ENCODE measurements around the gene DDX10.

The DDX10 gene

GRCh38 chr11:108970221-108970991 is 305.5 kb downstream of the DDX10 start:
- Histone ChIP-seq H3K27ac (ENCODE audit: low read depth, low read length) (no peak overlapping the region), H3K9ac (ENCODE audit: low read length in 5 of 5) (no peak overlapping the region), H3K9me3 (ENCODE audit: control insufficient read depth in 5 of 5, low read length in 5 of 5) (peaks cover 0 to 3% (median 0%) of the 10 kb centered on the region in 5 donors), H3K4me3 (ENCODE audit: low read depth in 1 of 5, low read length in 5 of 5) (no peak overlapping the region), H3K4me1 (ENCODE audit: control insufficient read depth in 5 of 5, insufficient read depth in 5 of 5, low read length in 5 of 5) (no peaks in the 10 kb centered on the region), H3K27me3 (ENCODE audit: control insufficient read depth in 5 of 5, insufficient read depth in 4 of 5, low read length in 5 of 5) (no peaks in the 10 kb centered on the region), H3K36me3 (ENCODE audit: control insufficient read depth in 5 of 5, insufficient read depth in 5 of 5, low read length in 5 of 5) (no peaks in the 10 kb centered on the region)

- Histone ChIP-seq H3K4me1 (ENCODE audit: control insufficient read depth in 5 of 5, insufficient read depth in 5 of 5, low read length in 5 of 5) (no peaks in the 10 kb centered on the region), H3K36me3 (ENCODE audit: control insufficient read depth in 5 of 5, insufficient read depth in 5 of 5, low read length in 5 of 5) (no peaks in the 10 kb centered on the region), H3K27me3 (ENCODE audit: control insufficient read depth in 5 of 5, insufficient read depth in 4 of 5, low read length in 5 of 5) (no peaks in the 10 kb centered on the region), H3K9me3 (ENCODE audit: control insufficient read depth in 5 of 5, low read length in 5 of 5) (peaks cover 0 to 5% (median 0%) of the 10 kb centered on the region in 5 donors), H3K4me3 (ENCODE audit: low read depth in 1 of 5, low read length in 5 of 5) (no peak overlapping the region), H3K9ac (ENCODE audit: low read length in 5 of 5) (no peak overlapping the region), H3K27ac (ENCODE audit: low read depth, low read length) (no peak overlapping the region)
Measured at GRCh38 chr11:108973402-108974162, 308.7 kb downstream of the DDX10 start.

- no peaks in the 10 kb centered on the region for H3K4me1 ChIP-seq (ENCODE audit: control insufficient read depth in 5 of 5, insufficient read depth in 5 of 5, low read length in 5 of 5)
- H3K9me3 ChIP-seq (ENCODE audit: control insufficient read depth in 5 of 5, low read length in 5 of 5) = peaks cover 0 to 5% (median 0%) of the 10 kb centered on the region in 5 donors
- no peak overlapping the region for H3K27ac ChIP-seq (ENCODE audit: low read depth, low read length)
- no peak overlapping the region for H3K9ac ChIP-seq (ENCODE audit: low read length in 5 of 5)
- peaks cover 0 to 3% (median 0%) of the 10 kb centered on the region in 5 donors for H3K27me3 ChIP-seq (ENCODE audit: control insufficient read depth in 5 of 5, insufficient read depth in 4 of 5, low read length in 5 of 5)
- no peaks in the 10 kb centered on the region for H3K36me3 ChIP-seq (ENCODE audit: control insufficient read depth in 5 of 5, insufficient read depth in 5 of 5, low read length in 5 of 5)
- no peak overlapping the region for H3K4me3 ChIP-seq (ENCODE audit: low read depth in 1 of 5, low read length in 5 of 5)
Measured at GRCh38 chr11:108975026-108975425, 310.2 kb downstream of the DDX10 start.

DNA sequence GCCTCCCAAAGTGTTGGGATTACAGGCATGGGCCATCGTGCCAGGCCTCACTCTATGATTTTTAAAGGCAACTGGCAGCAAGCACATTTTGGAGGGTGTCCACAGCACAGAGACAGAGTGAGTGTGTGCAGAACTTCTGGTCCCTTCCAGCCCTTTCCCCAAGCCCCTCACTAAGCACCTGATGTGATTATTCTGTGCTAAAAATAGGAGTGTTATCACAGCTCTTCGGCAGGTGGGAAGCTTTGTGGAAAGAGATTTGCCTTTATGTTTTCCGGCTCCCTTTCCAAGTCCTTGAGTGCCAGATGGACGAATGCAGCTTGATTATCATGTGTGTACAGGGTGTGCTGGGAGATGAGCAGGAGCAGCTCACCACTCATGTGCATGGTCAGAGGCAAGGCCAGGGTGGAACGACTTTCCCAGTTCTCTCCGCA is 310.8 kb downstream of the DDX10 start:
- peaks cover 0 to 3% (median 0%) of the 10 kb centered on the region in 5 donors for H3K27me3 ChIP-seq (ENCODE audit: control insufficient read depth in 5 of 5, insufficient read depth in 4 of 5, low read length in 5 of 5)
- no peak overlapping the region for H3K9ac ChIP-seq (ENCODE audit: low read length in 5 of 5)
- no peaks in the 10 kb centered on the region for H3K4me1 ChIP-seq (ENCODE audit: control insufficient read depth in 5 of 5, insufficient read depth in 5 of 5, low read length in 5 of 5)
- peaks cover 0 to 5% (median 0%) of the 10 kb centered on the region in 5 donors for H3K9me3 ChIP-seq (ENCODE audit: control insufficient read depth in 5 of 5, low read length in 5 of 5)
- H3K4me3 ChIP-seq (ENCODE audit: low read depth in 1 of 5, low read length in 5 of 5) = no peak overlapping the region
- no peaks in the 10 kb centered on the region for H3K36me3 ChIP-seq (ENCODE audit: control insufficient read depth in 5 of 5, insufficient read depth in 5 of 5, low read length in 5 of 5)
- H3K27ac ChIP-seq (ENCODE audit: low read depth, low read length) = no peak overlapping the region

DNA sequence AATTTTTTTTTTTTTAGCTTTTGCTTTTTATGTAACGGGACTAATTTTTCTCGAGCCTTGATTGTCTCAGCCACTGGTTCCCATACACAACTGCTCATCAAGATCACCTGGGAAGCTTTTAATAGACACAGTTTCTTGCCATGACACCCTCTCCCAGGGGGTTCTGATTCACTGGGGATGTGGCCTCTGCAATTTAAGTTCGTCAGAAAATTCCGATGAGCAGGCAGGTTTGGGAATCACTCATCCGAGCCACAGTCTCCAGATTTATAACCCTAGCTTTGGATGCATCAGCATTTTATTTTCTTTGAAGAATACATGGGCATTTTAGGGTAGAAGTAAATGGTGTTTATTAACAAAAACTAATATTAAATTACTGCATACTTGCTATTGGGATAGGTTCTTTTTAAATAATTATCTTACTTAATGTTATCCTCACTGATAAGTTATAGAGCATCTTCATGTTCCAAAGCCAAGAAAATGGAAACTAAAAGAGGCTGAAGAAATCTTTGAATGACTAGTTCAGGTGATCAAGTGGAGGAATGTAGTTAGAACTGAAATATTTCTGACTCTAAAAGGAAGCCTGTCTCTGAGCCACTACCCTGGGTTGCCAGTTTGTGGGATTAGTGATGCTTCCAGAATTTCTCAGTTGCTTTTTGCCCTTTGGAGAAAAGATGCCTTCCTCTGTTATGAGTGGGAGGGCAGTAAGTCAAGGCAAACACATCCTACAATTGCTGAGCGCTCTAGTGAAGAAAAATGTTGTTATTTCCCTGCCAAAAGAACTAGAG is 319.0 kb downstream of the DDX10 start:
- H3K27ac ChIP-seq (ENCODE audit: low read depth, low read length) = no peak overlapping the region
- H3K4me3 ChIP-seq (ENCODE audit: low read depth in 1 of 5, low read length in 5 of 5) = no peak overlapping the region
- no peak overlapping the region for H3K9ac ChIP-seq (ENCODE audit: low read length in 5 of 5)
- H3K4me1 ChIP-seq (ENCODE audit: control insufficient read depth in 5 of 5, insufficient read depth in 5 of 5, low read length in 5 of 5) = peaks cover 0 to 6% (median 0%) of the 10 kb centered on the region in 5 donors
- H3K36me3 ChIP-seq (ENCODE audit: control insufficient read depth in 5 of 5, insufficient read depth in 5 of 5, low read length in 5 of 5) = no peaks in the 10 kb centered on the region
- peaks cover 0 to 3% (median 0%) of the 10 kb centered on the region in 5 donors for H3K27me3 ChIP-seq (ENCODE audit: control insufficient read depth in 5 of 5, insufficient read depth in 4 of 5, low read length in 5 of 5)
- H3K9me3 ChIP-seq (ENCODE audit: control insufficient read depth in 5 of 5, low read length in 5 of 5) = peaks cover 0 to 2% (median 0%) of the 10 kb centered on the region in 5 donors

DNA sequence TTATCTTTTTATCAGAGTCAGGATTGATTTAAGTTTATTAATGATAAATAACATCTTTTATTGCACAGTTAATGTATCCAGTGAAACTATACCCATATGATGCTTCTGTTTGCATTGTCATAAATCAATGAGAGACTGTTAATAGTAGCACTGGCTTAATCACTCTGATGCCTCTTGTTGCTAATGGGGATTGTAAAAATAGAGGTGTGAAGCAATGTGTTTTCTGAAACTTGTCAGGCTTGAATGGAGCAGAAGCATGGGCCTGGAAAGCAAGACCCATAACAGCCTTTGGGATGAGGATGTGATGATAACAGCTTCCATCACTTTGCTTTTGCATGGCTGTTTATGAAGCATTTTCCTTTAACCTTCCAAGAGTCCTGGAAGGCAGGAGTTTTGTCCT is 319.7 kb downstream of the DDX10 start:
- no peak overlapping the region for H3K4me3 ChIP-seq (ENCODE audit: low read depth in 1 of 5, low read length in 5 of 5)
- H3K27ac ChIP-seq (ENCODE audit: low read depth, low read length) = no peak overlapping the region
- H3K27me3 ChIP-seq (ENCODE audit: control insufficient read depth in 5 of 5, insufficient read depth in 4 of 5, low read length in 5 of 5) = no peaks in the 10 kb centered on the region
- peaks cover 0 to 2% (median 0%) of the 10 kb centered on the region in 5 donors for H3K9me3 ChIP-seq (ENCODE audit: control insufficient read depth in 5 of 5, low read length in 5 of 5)
- no peaks in the 10 kb centered on the region for H3K36me3 ChIP-seq (ENCODE audit: control insufficient read depth in 5 of 5, insufficient read depth in 5 of 5, low read length in 5 of 5)
- H3K4me1 ChIP-seq (ENCODE audit: control insufficient read depth in 5 of 5, insufficient read depth in 5 of 5, low read length in 5 of 5) = peaks cover 0 to 6% (median 0%) of the 10 kb centered on the region in 5 donors
- no peak overlapping the region for H3K9ac ChIP-seq (ENCODE audit: low read length in 5 of 5)

GRCh38 chr11:108985236-108985944 is 320.5 kb downstream of the DDX10 start:
- Histone ChIP-seq H3K36me3 (ENCODE audit: control insufficient read depth in 5 of 5, insufficient read depth in 5 of 5, low read length in 5 of 5) (no peaks in the 10 kb centered on the region), H3K9ac (ENCODE audit: low read length in 5 of 5) (no peak overlapping the region), H3K27me3 (ENCODE audit: control insufficient read depth in 5 of 5, insufficient read depth in 4 of 5, low read length in 5 of 5) (no peaks in the 10 kb centered on the region), H3K4me1 (ENCODE audit: control insufficient read depth in 5 of 5, insufficient read depth in 5 of 5, low read length in 5 of 5) (peaks cover 0 to 6% (median 0%) of the 10 kb centered on the region in 5 donors), H3K27ac (ENCODE audit: low read depth, low read length) (no peak overlapping the region), H3K4me3 (ENCODE audit: low read depth in 1 of 5, low read length in 5 of 5) (no peak overlapping the region), H3K9me3 (ENCODE audit: control insufficient read depth in 5 of 5, low read length in 5 of 5) (peaks cover 0 to 5% (median 2%) of the 10 kb centered on the region in 5 donors)

DNA sequence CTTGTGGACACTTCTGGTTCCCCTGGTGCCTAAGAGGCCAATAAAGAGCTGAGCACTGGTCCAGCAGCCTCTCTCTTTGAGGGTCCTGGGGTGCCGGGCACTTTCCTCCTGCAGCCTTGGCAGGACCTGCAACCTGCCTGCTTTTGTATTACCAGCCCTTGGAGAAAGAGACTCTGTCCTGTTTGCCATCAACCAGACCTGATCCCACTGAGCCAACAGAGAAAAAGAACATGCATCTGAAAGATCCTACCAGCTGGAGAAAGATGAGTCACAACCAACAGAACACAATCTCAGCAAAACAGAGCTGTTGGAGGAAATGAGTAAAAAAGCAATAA is 321.0 kb downstream of the DDX10 start:
- Histone ChIP-seq H3K4me1 (ENCODE audit: control insufficient read depth in 5 of 5, insufficient read depth in 5 of 5, low read length in 5 of 5) (peaks cover 0 to 6% (median 0%) of the 10 kb centered on the region in 5 donors), H3K27me3 (ENCODE audit: control insufficient read depth in 5 of 5, insufficient read depth in 4 of 5, low read length in 5 of 5) (no peaks in the 10 kb centered on the region), H3K36me3 (ENCODE audit: control insufficient read depth in 5 of 5, insufficient read depth in 5 of 5, low read length in 5 of 5) (no peaks in the 10 kb centered on the region), H3K4me3 (ENCODE audit: low read depth in 1 of 5, low read length in 5 of 5) (no peak overlapping the region), H3K9me3 (ENCODE audit: control insufficient read depth in 5 of 5, low read length in 5 of 5) (peaks cover 0 to 5% (median 2%) of the 10 kb centered on the region in 5 donors), H3K9ac (ENCODE audit: low read length in 5 of 5) (no peak overlapping the region), H3K27ac (ENCODE audit: low read depth, low read length) (no peak overlapping the region)

All from subcutaneous abdominal adipose tissue (tissue), 5 donors.